Mesendoderm (in vitro differentiated cells): ENCODE measurements around the gene AKT1.

Experiments used
- DNase-seq: peaks from one replicate; pipeline ENCODE4 v3.0.0; 2013
- H2AK5ac ChIP-seq: 2 replicates; pipeline ENCODE4 v1.6.1; 2013; ENCODE audit warnings: low read length, inconsistent platforms
- H2BK120ac ChIP-seq: 2 replicates; pipeline ENCODE4 v1.6.1; 2013; ENCODE audit warnings: low read depth, mild to moderate bottlenecking, low read length, moderate library complexity, mixed read lengths
- H2BK15ac ChIP-seq: replicated peaks from 2 replicates; pipeline ENCODE4 v1.6.1; 2013; ENCODE audit warnings: low read depth, mild to moderate bottlenecking, moderate library complexity
- H2BK5ac ChIP-seq: 2 replicates; pipeline ENCODE4 v1.6.1; 2013; ENCODE audit warnings: low read length, inconsistent platforms
- H3K18ac ChIP-seq: 2 replicates; pipeline ENCODE4 v1.6.1; 2013; ENCODE audit warnings: mild to moderate bottlenecking, low read length, mixed read lengths
- H3K23ac ChIP-seq: one replicate; pipeline ENCODE4 v1.6.1; 2013; ENCODE audit warnings: low read length
- H3K27ac ChIP-seq: 2 replicates; pipeline ENCODE4 v1.5.1; 2013; ENCODE audit warnings: low read depth, mild to moderate bottlenecking, inconsistent platforms, low read length, moderate library complexity
- H3K27me3 ChIP-seq: 2 replicates; pipeline ENCODE4 v1.6.1; 2013; ENCODE audit warnings: low read length, control low read depth, mild to moderate bottlenecking, inconsistent platforms; ENCODE audit not compliant: insufficient read depth, poor library complexity
- H3K36me3 ChIP-seq: 2 replicates; pipeline ENCODE4 v1.6.1; 2013; ENCODE audit warnings: low read length, inconsistent platforms; ENCODE audit not compliant: control insufficient read depth, insufficient read depth
- H3K4ac ChIP-seq: one replicate; pipeline ENCODE4 v1.6.1; 2013; ENCODE audit warnings: low read depth, mild to moderate bottlenecking, low read length, moderate library complexity
- H3K4me1 ChIP-seq: 2 replicates; pipeline ENCODE4 v1.6.1; 2013; ENCODE audit warnings: low read depth, low read length, inconsistent platforms; ENCODE audit not compliant: control insufficient read depth
- H3K4me2 ChIP-seq: 2 replicates; pipeline ENCODE4 v1.6.1; 2013; ENCODE audit warnings: low read length
- H3K4me3 ChIP-seq: 2 replicates; pipeline ENCODE4 v1.5.1; 2013; ENCODE audit warnings: mild to moderate bottlenecking, low read length
- H3K56ac ChIP-seq: one replicate; pipeline ENCODE4 v1.6.1; 2013; ENCODE audit warnings: low read length
- H3K79me1 ChIP-seq: 2 replicates; pipeline ENCODE4 v1.6.1; 2013; ENCODE audit warnings: low read length, inconsistent platforms
- H3K79me2 ChIP-seq: 2 replicates; pipeline ENCODE4 v1.6.1; 2013; ENCODE audit warnings: mild to moderate bottlenecking, low read length; ENCODE audit not compliant: control insufficient read depth, insufficient read depth
- H3K9ac ChIP-seq: 2 replicates; pipeline ENCODE4 v1.6.1; 2013; ENCODE audit warnings: low read length, inconsistent platforms
- H4K5ac ChIP-seq: one replicate; pipeline ENCODE4 v1.6.1; 2013; ENCODE audit warnings: low read length
- H4K8ac ChIP-seq: one replicate; pipeline ENCODE4 v1.6.1; 2013; ENCODE audit warnings: low read depth, mild to moderate bottlenecking, control low read depth, low read length, moderate library complexity
- WGBS: extraction: QIAGEN DNeasy Blood & Tissue Kit; methylation state at CpG from one replicate; pipeline ENCODE4 v1.1.7; 2013; ENCODE audit warnings: low lambda C conversion rate, missing lambda C conversion rate; ENCODE audit not compliant: insufficient coverage; ENCODE audit errors: extremely low coverage; 5-methylcytosine and 5-hydroxymethylcytosine counted together

AKT1 gene

GRCh38 chr14:104789752-104790743 is 5.5 kb downstream of the AKT1 start:
- Histone ChIP-seq H3K4me3 (no peak overlapping the region), H3K9ac (no peak overlapping the region), H4K5ac (no peak overlapping the region), H3K4ac (no peak overlapping the region), H3K79me1 (peaks cover 19% of the 10 kb centered on the region), H2AK5ac (no peak overlapping the region), H3K27me3 (no peaks in the 10 kb centered on the region), H3K4me1 (peaks cover 6% of the 10 kb centered on the region), H2BK5ac (no peak overlapping the region), H3K79me2 (peaks cover 6% of the 10 kb centered on the region), H3K23ac (no peak overlapping the region), H3K18ac (no peak overlapping the region), H4K8ac (no peak overlapping the region), H2BK15ac (no peak overlapping the region), H3K56ac (no peak overlapping the region), H3K27ac (no peak overlapping the region), H2BK120ac (no peak overlapping the region), H3K36me3 (no peaks in the 10 kb centered on the region), H3K4me2 (no peak overlapping the region)
- no peak for DNase-seq
- no CpG with 5 or more reads among the region's 31 CpGs for WGBS

DNA sequence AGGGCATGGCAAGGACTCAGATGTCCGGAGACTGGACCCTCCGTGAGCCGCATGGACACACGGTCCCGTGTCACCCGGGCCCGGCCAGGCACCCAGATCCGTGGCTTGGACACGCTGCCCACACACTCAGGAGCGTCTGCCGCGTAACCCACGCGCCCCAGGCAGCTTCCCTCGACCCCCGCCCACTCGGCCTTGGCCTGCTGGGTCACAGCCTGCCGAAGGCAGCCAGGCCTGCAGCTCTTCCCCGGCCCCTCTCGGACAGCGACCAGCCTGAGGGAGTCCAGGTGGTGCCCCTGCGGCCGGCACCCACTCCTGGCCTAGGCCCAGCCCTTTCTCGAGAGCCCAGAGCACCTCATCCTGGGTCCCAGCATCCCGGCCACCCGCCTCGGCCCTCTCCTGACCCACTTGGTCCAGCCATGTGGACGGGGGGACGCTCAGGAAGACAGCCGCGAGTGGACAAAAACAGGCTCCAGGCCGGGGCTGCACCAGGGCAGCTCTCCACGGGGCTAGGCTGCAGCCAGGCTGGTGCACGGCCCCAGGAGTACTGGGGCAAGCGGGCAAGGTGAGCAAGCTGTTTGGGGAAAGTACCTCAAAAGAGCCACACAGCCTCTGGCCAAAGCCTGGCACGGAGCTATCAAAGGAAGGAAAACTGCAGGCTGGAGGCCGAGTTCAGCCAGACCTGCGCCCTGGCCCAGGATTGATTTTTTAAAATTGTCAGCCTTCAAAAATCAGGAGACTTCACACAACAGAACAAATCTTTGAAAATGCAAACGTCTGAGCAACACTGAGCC is 6.5 kb downstream of the AKT1 start:
- Histone ChIP-seq H3K9ac (no peak overlapping the region), H3K4ac (no peak overlapping the region), H3K27me3 (no peaks in the 10 kb centered on the region), H4K8ac (no peak overlapping the region), H2AK5ac (no peak overlapping the region), H2BK15ac (no peak overlapping the region), H3K79me1 (peaks cover 19% of the 10 kb centered on the region), H3K56ac (no peak overlapping the region), H4K5ac (no peak overlapping the region), H3K4me1 (peaks cover 6% of the 10 kb centered on the region), H3K23ac (no peak overlapping the region), H3K18ac (no peak overlapping the region), H3K4me3 (no peak overlapping the region), H3K4me2 (no peak overlapping the region), H3K79me2 (peaks cover 6% of the 10 kb centered on the region), H3K27ac (no peak overlapping the region), H3K36me3 (no peaks in the 10 kb centered on the region), H2BK5ac (no peak overlapping the region), H2BK120ac (no peak overlapping the region)
- no CpG with 5 or more reads among the region's 39 CpGs for WGBS
- no peak for DNase-seq

GRCh38 chr14:104788161-104788818 is 7.3 kb downstream of the AKT1 start:
- Histone ChIP-seq H3K4me2 (no peak overlapping the region), H3K18ac (no peak overlapping the region), H3K23ac (no peak overlapping the region), H3K27me3 (no peaks in the 10 kb centered on the region), H2AK5ac (no peak overlapping the region), H3K4me1 (peaks cover 2% of the 10 kb centered on the region), H3K4me3 (no peak overlapping the region), H2BK5ac (no peak overlapping the region), H4K8ac (no peak overlapping the region), H3K36me3 (no peaks in the 10 kb centered on the region), H3K9ac (no peak overlapping the region), H4K5ac (no peak overlapping the region), H3K79me1 (peaks cover 14% of the 10 kb centered on the region), H3K79me2 (peaks cover 6% of the 10 kb centered on the region), H3K56ac (no peak overlapping the region), H2BK120ac (no peak overlapping the region), H3K4ac (no peak overlapping the region), H2BK15ac (no peak overlapping the region), H3K27ac (no peak overlapping the region)
- WGBS = no CpG with 5 or more reads among the region's 14 CpGs
- no peak for DNase-seq

- Histone ChIP-seq H3K9ac (no peak overlapping the region), H3K27me3 (no peaks in the 10 kb centered on the region), H3K27ac (no peak overlapping the region), H3K79me1 (peaks cover 11% of the 10 kb centered on the region), H3K79me2 (peaks cover 2% of the 10 kb centered on the region), H2AK5ac (no peak overlapping the region), H3K36me3 (no peaks in the 10 kb centered on the region), H2BK5ac (no peak overlapping the region), H4K8ac (no peak overlapping the region), H2BK15ac (no peak overlapping the region), H4K5ac (no peak overlapping the region), H3K4me1 (no peaks in the 10 kb centered on the region), H3K56ac (no peak overlapping the region), H3K4me3 (no peak overlapping the region), H2BK120ac (no peak overlapping the region), H3K18ac (no peak overlapping the region), H3K23ac (no peak overlapping the region), H3K4me2 (no peak overlapping the region), H3K4ac (no peak overlapping the region)
- DNase-seq = no peak
- WGBS = no CpG with 5 or more reads among the region's 7 CpGs
Measured at GRCh38 chr14:104787736-104788135, 7.8 kb downstream of the AKT1 start.

DNA sequence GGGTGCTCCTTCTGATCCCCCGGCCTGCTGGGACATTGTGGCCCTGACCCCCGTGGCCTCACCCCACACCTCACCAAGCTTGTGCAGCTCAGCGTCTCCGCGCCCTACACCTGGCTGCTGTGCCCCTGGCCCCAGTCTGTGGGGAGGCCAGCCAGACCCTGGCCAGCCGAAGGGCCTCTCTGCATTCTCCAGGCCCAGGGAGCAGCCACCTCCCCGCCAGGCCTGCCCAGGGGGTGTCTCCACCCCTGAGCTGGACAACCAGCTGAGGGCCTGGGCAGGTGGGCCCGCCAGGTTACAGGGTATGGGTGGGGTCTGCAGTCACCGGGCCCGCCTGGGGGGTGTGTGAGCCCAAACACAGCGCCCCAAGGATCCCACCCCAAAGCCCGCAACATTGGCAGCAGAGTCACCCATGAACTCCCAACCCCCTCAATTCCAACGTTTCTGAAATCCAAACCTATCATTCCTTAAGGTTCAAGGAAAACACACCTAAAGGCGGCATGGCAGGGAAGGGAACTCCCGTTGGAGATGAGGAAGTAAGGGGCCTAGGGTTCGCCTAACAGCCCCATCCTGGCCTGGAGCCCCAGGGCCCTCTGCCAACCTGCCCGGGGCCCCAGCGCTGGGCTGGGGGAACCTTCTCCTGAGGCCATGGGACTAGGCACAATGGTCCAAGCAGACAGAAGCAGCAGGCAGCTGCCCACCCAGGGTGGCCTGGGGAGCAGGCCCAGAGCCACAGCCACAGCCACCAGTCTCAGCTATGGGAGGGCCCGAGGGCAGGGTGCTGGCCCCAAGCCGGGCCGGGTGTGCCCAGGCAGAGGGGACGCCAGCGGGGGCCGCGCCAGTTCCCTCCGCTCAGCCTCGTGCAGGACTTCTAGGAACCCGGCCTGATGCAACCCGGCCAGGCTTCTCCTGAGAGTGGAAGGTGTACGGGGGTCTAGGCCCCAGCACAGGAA is 8.5 kb downstream of the AKT1 start:
- Histone ChIP-seq H2BK15ac (no peak overlapping the region), H3K56ac (no peak overlapping the region), H2BK5ac (no peak overlapping the region), H3K79me1 (peaks cover 5% of the 10 kb centered on the region), H3K18ac (no peak overlapping the region), H3K79me2 (no peaks in the 10 kb centered on the region), H3K4me1 (no peaks in the 10 kb centered on the region), H4K5ac (no peak overlapping the region), H3K27ac (no peak overlapping the region), H3K23ac (no peak overlapping the region), H3K36me3 (no peaks in the 10 kb centered on the region), H3K9ac (no peak overlapping the region), H3K4ac (no peak overlapping the region), H2AK5ac (no peak overlapping the region), H4K8ac (no peak overlapping the region), H2BK120ac (no peak overlapping the region), H3K27me3 (no peaks in the 10 kb centered on the region), H3K4me2 (no peak overlapping the region), H3K4me3 (no peak overlapping the region)
- WGBS = no CpG with 5 or more reads among the region's 30 CpGs
- DNase-seq = no peak
